HG03025 (cell line): Measurements from ENCODE around the gene CTBP2.
"Not testable (repeated sequence)": the region's sequence is repeated elsewhere in the genome, so short reads cannot be mapped to it uniquely, and the experiment has no call there.

Source experiments
- ATAC-seq: cut with Tn5 transposase; IDR thresholded peaks from one replicate; pipeline ENCODE4 v1.9.1; 2021; ENCODE audit warnings: mild to moderate bottlenecking, moderate library complexity; ENCODE audit not compliant: unreplicated experiment, low FRiP score

Gene CTBP2

GRCh38 chr10:125076121-125076825 is 84.1 kb downstream of the CTBP2 start:
- no peak for ATAC-seq

- no peak for ATAC-seq
Measured at GRCh38 chr10:125073996-125074395, 86.4 kb downstream of the CTBP2 start.

- no peak for ATAC-seq
Measured at GRCh38 chr10:125072794-125073193, 87.6 kb downstream of the CTBP2 start.

GRCh38 chr10:125071008-125071407 is 89.4 kb downstream of the CTBP2 start:
- no peak for ATAC-seq

- no peak for ATAC-seq
Measured at GRCh38 chr10:125068406-125068805, 92.0 kb downstream of the CTBP2 start.

GRCh38 chr10:125067764-125068163 is 92.6 kb downstream of the CTBP2 start:
- no peak for ATAC-seq

- ATAC-seq, result no peak
Measured at GRCh38 chr10:125066764-125067450, 93.5 kb downstream of the CTBP2 start.

- ATAC-seq, result peak; percentile 71
Measured at GRCh38 chr10:125064681-125065492, 95.5 kb downstream of the CTBP2 start.

- no peak for ATAC-seq
Measured at GRCh38 chr10:125063256-125063925, 97.0 kb downstream of the CTBP2 start.

GRCh38 chr10:125062914-125063230 is 97.5 kb downstream of the CTBP2 start:
- no peak for ATAC-seq

- no peak for ATAC-seq
Measured at GRCh38 chr10:125062227-125062913, 98.0 kb downstream of the CTBP2 start.

GRCh38 chr10:125061557-125062226 is 98.7 kb downstream of the CTBP2 start:
- peak; percentile 47 for ATAC-seq

- no peak for ATAC-seq
Measured at GRCh38 chr10:125060826-125061556, 99.4 kb downstream of the CTBP2 start.

GRCh38 chr10:125060482-125060825 is 99.9 kb downstream of the CTBP2 start:
- no peak for ATAC-seq

GRCh38 chr10:125060026-125060425 is 100.3 kb downstream of the CTBP2 start:
- ATAC-seq, result no peak

GRCh38 chr10:125059348-125059747 is 101.0 kb downstream of the CTBP2 start:
- not testable (repeated sequence) for ATAC-seq

GRCh38 chr10:125057158-125058001 is 103.0 kb downstream of the CTBP2 start:
- no peak for ATAC-seq
